HG03064 (cell line): ENCODE measurements around the gene TP53TG5.

ENCODE experiments used
- ATAC-seq: cut with Tn5 transposase; IDR thresholded peaks from one replicate; pipeline ENCODE4 v1.9.1; 2021; ENCODE audit warnings: low read depth; ENCODE audit not compliant: unreplicated experiment

Gene TP53TG5

GRCh38 chr20:45347936-45348778 is 30.0 kb downstream of the TP53TG5 start, which contains the start of gene SDC4:
TSS of gene SDC4 (minus strand) at chr20:45348424. CDS start at chr20:45348384, 40 bp downstream.
- ATAC-seq = no peak

- ATAC-seq = no peak
Measured at GRCh38 chr20:45347297-45347935, 30.7 kb downstream of the TP53TG5 start.

GRCh38 chr20:45346851-45347250 is 31.3 kb downstream of the TP53TG5 start:
- no peak for ATAC-seq

GRCh38 chr20:45346291-45346718 is 31.8 kb downstream of the TP53TG5 start:
- ATAC-seq = no peak

- no peak for ATAC-seq
Measured at GRCh38 chr20:45345104-45345936, 32.8 kb downstream of the TP53TG5 start.

GRCh38 chr20:45344168-45344860 is 33.8 kb downstream of the TP53TG5 start:
- ATAC-seq = no peak

GRCh38 chr20:45343532-45344167 is 34.5 kb downstream of the TP53TG5 start:
- ATAC-seq = no peak

- ATAC-seq = no peak
Measured at GRCh38 chr20:45342855-45343531, 35.1 kb downstream of the TP53TG5 start.

- ATAC-seq = no peak
Measured at GRCh38 chr20:45341939-45342854, 35.9 kb downstream of the TP53TG5 start.

- ATAC-seq = no peak
Measured at GRCh38 chr20:45341579-45341938, 36.6 kb downstream of the TP53TG5 start.

GRCh38 chr20:45340951-45341350 is 37.2 kb downstream of the TP53TG5 start:
- no peak for ATAC-seq

- no peak for ATAC-seq
Measured at GRCh38 chr20:45340236-45340847, 37.8 kb downstream of the TP53TG5 start.

- no peak for ATAC-seq
Measured at GRCh38 chr20:45339799-45340198, 38.3 kb downstream of the TP53TG5 start.

GRCh38 chr20:45339084-45339483 is 39.0 kb downstream of the TP53TG5 start:
- ATAC-seq = no peak

- ATAC-seq = no peak
Measured at GRCh38 chr20:45338121-45339030, 39.7 kb downstream of the TP53TG5 start.

- no peak for ATAC-seq
Measured at GRCh38 chr20:45337367-45338120, 40.6 kb downstream of the TP53TG5 start.
